Measurements from ENCODE around the gene PI4KA. TPM values are rescaled to one million over a fixed set of nuclear protein-coding genes. Genes with fewer than 3 reads are reported as not detected.
A peak's percentile ranks its signal among the peaks of the same experiment; 100 is the strongest.

The PI4KA gene
- total and polyA plus RNA-seq, 2 of the 13 experiments (the other 11 are each of a cell fraction or from before 2014, with no cell fraction given) = 27.4 to 56.4 TPM

DNA sequence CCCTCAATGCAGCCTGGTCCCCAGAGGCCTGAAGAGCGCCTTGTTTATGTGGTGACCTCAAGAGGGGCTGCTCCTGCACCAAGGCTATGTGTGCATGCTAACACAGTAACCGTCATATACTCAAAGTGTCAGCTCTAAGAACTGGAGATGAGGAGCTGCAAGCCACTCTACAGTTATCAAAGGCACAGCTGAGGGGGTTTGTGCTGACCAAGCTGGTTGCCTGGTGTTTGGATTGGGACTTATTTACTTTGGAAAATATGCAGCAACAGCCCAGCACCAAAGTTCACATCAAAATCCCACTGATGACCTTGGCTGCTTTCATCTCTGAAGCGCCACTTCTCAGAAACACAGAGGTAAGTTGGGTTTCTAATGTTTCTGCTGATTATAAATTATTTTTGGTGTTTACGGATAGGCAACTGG is 84.8 kb downstream of the PI4KA start, which contains the start of gene SERPIND1 (continued):
- TF ChIP-seq ZBTB2 (CRISPR knock-in tag; IDR thresholded peaks at IDR 0.05; ENCODE audit: low read depth) = no peak
- peak; percentile 93 for TF ChIP-seq SAP130 (CRISPR knock-in tag; IDR thresholded peaks at IDR 0.05; ENCODE audit: low read depth)
- no peak for TF ChIP-seq ZNF205 (CRISPR knock-in tag; IDR thresholded peaks at IDR 0.05)
- TF ChIP-seq DZIP1 (CRISPR knock-in tag; IDR thresholded peaks at IDR 0.05) = no peak
- no peak for TF ChIP-seq HNRNPL (IDR thresholded peaks at IDR 0.05; ENCODE audit: low read depth, low read length)
- no peak for TF ChIP-seq ZNF335 (CRISPR knock-in tag; IDR thresholded peaks at IDR 0.05)
- no peak; the same call in 1 of the 2 replicates for TF ChIP-seq RFX3 (CRISPR knock-in tag; IDR thresholded peaks at IDR 0.05)
- TF ChIP-seq, protein P1, sequence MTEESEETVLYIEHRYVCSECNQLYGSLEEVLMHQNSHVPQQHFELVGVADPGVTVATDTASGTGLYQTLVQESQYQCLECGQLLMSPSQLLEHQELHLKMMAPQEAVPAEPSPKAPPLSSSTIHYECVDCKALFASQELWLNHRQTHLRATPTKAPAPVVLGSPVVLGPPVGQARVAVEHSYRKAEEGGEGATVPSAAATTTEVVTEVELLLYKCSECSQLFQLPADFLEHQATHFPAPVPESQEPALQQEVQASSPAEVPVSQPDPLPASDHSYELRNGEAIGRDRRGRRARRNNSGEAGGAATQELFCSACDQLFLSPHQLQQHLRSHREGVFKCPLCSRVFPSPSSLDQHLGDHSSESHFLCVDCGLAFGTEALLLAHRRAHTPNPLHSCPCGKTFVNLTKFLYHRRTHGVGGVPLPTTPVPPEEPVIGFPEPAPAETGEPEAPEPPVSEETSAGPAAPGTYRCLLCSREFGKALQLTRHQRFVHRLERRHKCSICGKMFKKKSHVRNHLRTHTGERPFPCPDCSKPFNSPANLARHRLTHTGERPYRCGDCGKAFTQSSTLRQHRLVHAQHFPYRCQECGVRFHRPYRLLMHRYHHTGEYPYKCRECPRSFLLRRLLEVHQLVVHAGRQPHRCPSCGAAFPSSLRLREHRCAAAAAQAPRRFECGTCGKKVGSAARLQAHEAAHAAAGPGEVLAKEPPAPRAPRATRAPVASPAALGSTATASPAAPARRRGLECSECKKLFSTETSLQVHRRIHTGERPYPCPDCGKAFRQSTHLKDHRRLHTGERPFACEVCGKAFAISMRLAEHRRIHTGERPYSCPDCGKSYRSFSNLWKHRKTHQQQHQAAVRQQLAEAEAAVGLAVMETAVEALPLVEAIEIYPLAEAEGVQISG (CRISPR knock-in tag; IDR thresholded peaks at IDR 0.05) = peak; percentile 56
- no peak for TF ChIP-seq ZNF251 (CRISPR knock-in tag; IDR thresholded peaks at IDR 0.05)
- no peak for TF ChIP-seq CENPX (CRISPR knock-in tag; IDR thresholded peaks at IDR 0.05)
- TF ChIP-seq, protein P2, sequence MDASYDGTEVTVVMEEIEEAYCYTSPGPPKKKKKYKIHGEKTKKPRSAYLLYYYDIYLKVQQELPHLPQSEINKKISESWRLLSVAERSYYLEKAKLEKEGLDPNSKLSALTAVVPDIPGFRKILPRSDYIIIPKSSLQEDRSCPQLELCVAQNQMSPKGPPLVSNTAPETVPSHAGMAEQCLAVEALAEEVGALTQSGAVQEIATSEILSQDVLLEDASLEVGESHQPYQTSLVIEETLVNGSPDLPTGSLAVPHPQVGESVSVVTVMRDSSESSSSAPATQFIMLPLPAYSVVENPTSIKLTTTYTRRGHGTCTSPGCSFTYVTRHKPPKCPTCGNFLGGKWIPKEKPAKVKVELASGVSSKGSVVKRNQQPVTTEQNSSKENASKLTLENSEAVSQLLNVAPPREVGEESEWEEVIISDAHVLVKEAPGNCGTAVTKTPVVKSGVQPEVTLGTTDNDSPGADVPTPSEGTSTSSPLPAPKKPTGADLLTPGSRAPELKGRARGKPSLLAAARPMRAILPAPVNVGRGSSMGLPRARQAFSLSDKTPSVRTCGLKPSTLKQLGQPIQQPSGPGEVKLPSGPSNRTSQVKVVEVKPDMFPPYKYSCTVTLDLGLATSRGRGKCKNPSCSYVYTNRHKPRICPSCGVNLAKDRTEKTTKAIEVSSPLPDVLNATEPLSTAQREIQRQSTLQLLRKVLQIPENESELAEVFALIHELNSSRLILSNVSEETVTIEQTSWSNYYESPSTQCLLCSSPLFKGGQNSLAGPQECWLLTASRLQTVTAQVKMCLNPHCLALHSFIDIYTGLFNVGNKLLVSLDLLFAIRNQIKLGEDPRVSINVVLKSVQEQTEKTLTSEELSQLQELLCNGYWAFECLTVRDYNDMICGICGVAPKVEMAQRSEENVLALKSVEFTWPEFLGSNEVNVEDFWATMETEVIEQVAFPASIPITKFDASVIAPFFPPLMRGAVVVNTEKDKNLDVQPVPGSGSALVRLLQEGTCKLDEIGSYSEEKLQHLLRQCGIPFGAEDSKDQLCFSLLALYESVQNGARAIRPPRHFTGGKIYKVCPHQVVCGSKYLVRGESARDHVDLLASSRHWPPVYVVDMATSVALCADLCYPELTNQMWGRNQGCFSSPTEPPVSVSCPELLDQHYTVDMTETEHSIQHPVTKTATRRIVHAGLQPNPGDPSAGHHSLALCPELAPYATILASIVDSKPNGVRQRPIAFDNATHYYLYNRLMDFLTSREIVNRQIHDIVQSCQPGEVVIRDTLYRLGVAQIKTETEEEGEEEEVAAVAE (CRISPR knock-in tag; IDR thresholded peaks at IDR 0.05; ENCODE audit: borderline replicate concordance) = no peak; the same call in 1 of the 2 replicates
- no peak for TF ChIP-seq FUBP1 (CRISPR knock-in tag; IDR thresholded peaks at IDR 0.05; ENCODE audit: borderline replicate concordance)
- TF ChIP-seq ZNF788 (CRISPR knock-in tag; IDR thresholded peaks at IDR 0.05; ENCODE audit: borderline replicate concordance) = peak; percentile 51; the same call in 1 of the 2 replicates
- no peak for TF ChIP-seq ZNF589 (CRISPR knock-in tag; conservative IDR thresholded peaks at IDR 0.05)
- TF ChIP-seq ZNF768 (CRISPR knock-in tag; IDR thresholded peaks at IDR 0.05) = no peak
- TF ChIP-seq NR2F1 (CRISPR knock-in tag; IDR thresholded peaks at IDR 0.05) = peak in 1 of 2 experiments; percentile 66; a peak in 1 of 4 replicates

Data from HepG2 (cell line).